Frontal cortex (tissue), 4 donors: Measurements from ENCODE around the gene TJAP1. TPM values are rescaled to one million over a fixed set of nuclear protein-coding genes. Genes with fewer than 3 reads are reported as not detected.
"Not testable (repeated sequence)": the region's sequence is repeated elsewhere in the genome, so short reads cannot be mapped to it uniquely, and the experiment has no call there.

Experiments used
- DNase-seq, 2 donors: peaks; one replicate each; pipeline ENCODE4 v3.0.0; 2012; ENCODE audit warnings: low spot score in 2 of 2
- FAIRE-seq: peaks from 2 replicates; lab custom pipeline; 2012; peaks lifted over from hg19 to GRCh38; lab: Jason Lieb, UNC
- total RNA-seq: library from RNA; depleted of rRNA; stranded (reverse); fragments of >200 nt; gene quantifications from one replicate; pipeline ENCODE4 v1.2.3, GENCODE V29; 2014
- donor health status: control.
- donor health status: control.
- donor health status: control.

The TJAP1 gene
- total RNA-seq, 1 donor from 2014 or later = 2.9 TPM

- DNase-seq (no peak), FAIRE-seq (no peak)
Observed at GRCh38 chr6:43475516-43475915, 1.9 kb upstream of the TJAP1 start.

GRCh38 chr6:43476746-43477145 is 624 bp upstream of the TJAP1 start:
- FAIRE-seq (no peak), DNase-seq (no peak)

- FAIRE-seq = no peak
- no peak for DNase-seq
Observed at GRCh38 chr6:43478008-43478372, 620 bp downstream of the TJAP1 start.

- no peak for FAIRE-seq
- no peak for DNase-seq
Observed at GRCh38 chr6:43481075-43481474, 3.7 kb downstream of the TJAP1 start.

- DNase-seq (no peak), FAIRE-seq (no peak)
Observed at GRCh38 chr6:43481591-43482236, 4.3 kb downstream of the TJAP1 start.

GRCh38 chr6:43488667-43489276 is 11.4 kb downstream of the TJAP1 start:
- no peak for DNase-seq
- no peak for FAIRE-seq

GRCh38 chr6:43489277-43490072 is 12.1 kb downstream of the TJAP1 start:
- peak; percentile 64 to 66 for DNase-seq
- FAIRE-seq = no peak

GRCh38 chr6:43490523-43490939 is 13.2 kb downstream of the TJAP1 start:
- FAIRE-seq (no peak), DNase-seq (no peak)

GRCh38 chr6:43491750-43492661 is 14.6 kb downstream of the TJAP1 start:
- FAIRE-seq (no peak), DNase-seq (peak; percentile 65 to 67)

- no peak for FAIRE-seq
- no peak for DNase-seq
Observed at GRCh38 chr6:43492673-43493072, 15.3 kb downstream of the TJAP1 start.

GRCh38 chr6:43493230-43493629 is 15.9 kb downstream of the TJAP1 start:
- FAIRE-seq (no peak), DNase-seq (no peak)

- DNase-seq (no peak), FAIRE-seq (no peak)
Observed at GRCh38 chr6:43493833-43494232, 16.5 kb downstream of the TJAP1 start.

GRCh38 chr6:43494321-43494720 is 17.0 kb downstream of the TJAP1 start:
- DNase-seq (no peak), FAIRE-seq (no peak)

GRCh38 chr6:43494766-43495165 is 17.4 kb downstream of the TJAP1 start:
- no peak for DNase-seq
- no peak for FAIRE-seq

GRCh38 chr6:43495409-43495941 is 18.1 kb downstream of the TJAP1 start:
- FAIRE-seq (no peak), DNase-seq (no peak)

- FAIRE-seq (no peak), DNase-seq (peak in 1 of 2 donors; percentile 71)
Observed at GRCh38 chr6:43496370-43497128, 19.2 kb downstream of the TJAP1 start.

GRCh38 chr6:43497129-43497396 is 19.7 kb downstream of the TJAP1 start:
- no peak for FAIRE-seq
- no peak for DNase-seq

GRCh38 chr6:43497689-43498088 is 20.3 kb downstream of the TJAP1 start:
- DNase-seq (no peak), FAIRE-seq (no peak)

GRCh38 chr6:43498291-43498690 is 20.9 kb downstream of the TJAP1 start:
- not testable (repeated sequence) for FAIRE-seq

More at GRCh38 chr6:43498291-43498690, 20.9 kb downstream of the TJAP1 start:
- DNase-seq = not testable (repeated sequence)
